Measurements from ENCODE around the gene PTPRT. TPM values are rescaled to one million over a fixed set of nuclear protein-coding genes. Genes with fewer than 3 reads are reported as not detected.

Gene PTPRT
- polyA plus RNA-seq, 4 donors, result 0.07 to 0.58 (median 0.27) TPM; not detected in 1

DNA sequence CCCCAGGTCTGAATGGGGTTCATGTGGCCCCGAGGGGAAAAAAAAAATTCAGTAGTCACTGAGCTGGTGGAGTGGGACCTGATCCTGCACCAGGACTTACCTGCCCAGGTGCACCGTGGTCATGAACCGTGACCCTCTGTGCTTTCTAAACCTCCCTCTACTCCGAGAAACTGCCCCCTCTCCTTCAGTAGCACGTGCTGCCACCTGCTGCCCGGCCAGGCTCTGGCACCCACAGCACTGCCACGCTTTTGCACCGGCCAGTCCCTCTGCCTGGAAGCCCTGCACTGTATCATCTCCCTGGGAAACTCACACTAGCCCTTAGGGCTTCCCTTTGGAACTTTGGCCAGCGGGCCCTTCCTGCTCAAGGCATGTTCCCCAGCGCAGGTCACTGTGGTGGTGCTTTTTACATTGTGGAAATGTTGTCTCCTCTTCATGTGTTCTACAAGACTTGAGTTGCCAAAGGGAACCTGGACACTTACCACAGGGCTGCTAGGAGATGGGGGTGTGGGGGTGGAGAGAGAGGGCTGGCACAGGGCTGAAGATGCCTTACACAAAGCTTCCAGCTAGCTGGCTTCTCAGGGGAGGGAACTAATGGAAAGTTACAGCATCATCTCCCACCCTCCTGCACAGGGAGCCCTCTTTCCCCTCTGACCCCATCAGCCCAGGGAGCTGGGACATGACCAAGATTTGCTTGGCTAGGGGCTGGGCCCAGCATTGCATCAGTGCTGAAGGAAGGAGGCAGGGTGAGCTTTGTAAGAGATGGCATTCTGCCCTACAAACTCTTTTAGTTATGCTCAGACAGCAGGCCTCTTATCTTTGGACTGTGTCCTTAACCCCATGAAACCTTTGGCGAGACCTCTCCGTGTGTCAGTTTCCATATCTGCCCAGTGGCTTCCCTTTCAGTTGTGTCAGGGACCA is 2.5 kb upstream of the PTPRT start:
- FAIRE-seq, result no peak
- H3K27me3 ChIP-seq (ENCODE audit: control insufficient read depth in 3 of 3, insufficient read depth in 3 of 3, low read length in 3 of 3), result peaks cover 18 to 24% (median 18%) of the 10 kb centered on the region in 3 donors
- 12 to 25% (median 20%) methylated on average over 12 of the region's 12 CpGs for WGBS, 3 donors
- DNase-seq, result peak; percentile 5 to 18
- no peaks in the 10 kb centered on the region for H3K36me3 ChIP-seq (ENCODE audit: control insufficient read depth in 3 of 3, insufficient read depth in 2 of 3, low read depth in 1 of 3, low read length in 3 of 3)
- no peaks in the 10 kb centered on the region for H3K9me3 ChIP-seq (ENCODE audit: control insufficient read depth in 2 of 2, insufficient read depth in 1 of 2, low read depth in 1 of 2, low read length in 1 of 2)
- no peak overlapping the region for H3K27ac ChIP-seq (ENCODE audit: low read depth in 1 of 3, low read length in 2 of 3)
- H3K4me1 ChIP-seq (ENCODE audit: control insufficient read depth in 3 of 3, insufficient read depth in 2 of 3, low read depth in 1 of 3, low read length in 2 of 3), result no peaks in the 10 kb centered on the region
- no peak overlapping the region for H3K4me3 ChIP-seq (ENCODE audit: low read depth in 1 of 3, low read length in 3 of 3)

DNA sequence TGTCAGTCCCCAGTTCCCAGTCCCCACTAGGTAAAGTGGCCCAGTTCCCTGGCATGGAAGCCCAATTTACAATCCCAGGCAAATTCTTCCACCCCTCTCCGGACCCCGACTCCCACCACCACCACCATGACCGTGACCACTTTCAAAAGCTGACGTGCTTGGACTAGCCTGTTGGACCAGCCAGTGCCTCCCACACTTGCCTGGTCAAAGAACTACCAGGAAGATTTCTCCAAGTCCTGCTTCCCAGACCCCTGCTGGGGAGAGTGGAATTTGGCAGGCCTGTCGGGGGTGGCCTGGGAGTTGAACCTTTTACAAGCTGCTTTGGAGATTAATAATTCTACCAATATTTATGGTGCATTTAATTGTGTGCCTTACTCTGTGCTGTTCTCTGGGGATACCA is 1.4 kb upstream of the PTPRT start:
- Histone ChIP-seq H3K9me3 (ENCODE audit: control insufficient read depth in 2 of 2, insufficient read depth in 1 of 2, low read depth in 1 of 2, low read length in 1 of 2) (no peaks in the 10 kb centered on the region), H3K27me3 (ENCODE audit: control insufficient read depth in 3 of 3, insufficient read depth in 3 of 3, low read length in 3 of 3) (peaks cover 18 to 24% (median 18%) of the 10 kb centered on the region in 3 donors), H3K4me1 (ENCODE audit: control insufficient read depth in 3 of 3, insufficient read depth in 2 of 3, low read depth in 1 of 3, low read length in 2 of 3) (no peaks in the 10 kb centered on the region), H3K36me3 (ENCODE audit: control insufficient read depth in 3 of 3, insufficient read depth in 2 of 3, low read depth in 1 of 3, low read length in 3 of 3) (no peaks in the 10 kb centered on the region), H3K4me3 (ENCODE audit: low read depth in 1 of 3, low read length in 3 of 3) (no peak overlapping the region), H3K27ac (ENCODE audit: low read depth in 1 of 3, low read length in 2 of 3) (no peak overlapping the region)
- FAIRE-seq, result no peak
- DNase-seq, result no peak
- WGBS, 3 donors, result 67 to 70% (median 69%) methylated on average over 5 of the region's 5 CpGs

DNA sequence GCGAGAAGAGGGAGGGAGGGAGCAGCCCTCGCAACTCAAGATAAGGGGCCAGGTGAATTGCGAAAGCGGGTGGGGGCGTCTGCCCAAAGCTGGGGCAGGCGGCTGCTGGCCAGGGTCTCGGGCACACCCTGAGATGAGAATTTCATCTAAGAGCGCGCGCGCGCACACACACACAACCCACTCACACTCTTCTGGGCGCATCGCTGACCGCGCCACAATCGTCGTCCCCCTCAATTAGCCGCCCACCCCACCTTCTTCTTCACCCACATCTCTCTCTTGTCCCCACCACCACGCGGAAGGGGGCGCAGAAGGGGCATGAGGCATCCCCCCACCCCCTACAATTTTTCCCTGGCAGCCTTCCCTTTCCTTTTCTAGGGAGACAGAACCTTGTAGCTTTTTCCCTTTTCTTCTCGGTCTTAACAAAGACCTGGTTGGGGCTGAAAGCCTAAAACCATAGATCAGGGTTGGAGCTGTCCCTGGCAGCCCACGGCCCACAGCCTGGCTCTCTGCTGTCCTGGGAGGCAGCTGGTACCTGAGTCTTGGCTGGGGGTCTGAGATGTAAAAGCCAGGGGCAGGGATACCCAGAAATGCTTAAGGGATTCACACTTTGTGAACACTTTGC is 737 bp upstream of the PTPRT start:
- H3K27ac ChIP-seq (ENCODE audit: low read depth in 1 of 3, low read length in 2 of 3), result no peak overlapping the region
- FAIRE-seq, result no peak

DNA sequence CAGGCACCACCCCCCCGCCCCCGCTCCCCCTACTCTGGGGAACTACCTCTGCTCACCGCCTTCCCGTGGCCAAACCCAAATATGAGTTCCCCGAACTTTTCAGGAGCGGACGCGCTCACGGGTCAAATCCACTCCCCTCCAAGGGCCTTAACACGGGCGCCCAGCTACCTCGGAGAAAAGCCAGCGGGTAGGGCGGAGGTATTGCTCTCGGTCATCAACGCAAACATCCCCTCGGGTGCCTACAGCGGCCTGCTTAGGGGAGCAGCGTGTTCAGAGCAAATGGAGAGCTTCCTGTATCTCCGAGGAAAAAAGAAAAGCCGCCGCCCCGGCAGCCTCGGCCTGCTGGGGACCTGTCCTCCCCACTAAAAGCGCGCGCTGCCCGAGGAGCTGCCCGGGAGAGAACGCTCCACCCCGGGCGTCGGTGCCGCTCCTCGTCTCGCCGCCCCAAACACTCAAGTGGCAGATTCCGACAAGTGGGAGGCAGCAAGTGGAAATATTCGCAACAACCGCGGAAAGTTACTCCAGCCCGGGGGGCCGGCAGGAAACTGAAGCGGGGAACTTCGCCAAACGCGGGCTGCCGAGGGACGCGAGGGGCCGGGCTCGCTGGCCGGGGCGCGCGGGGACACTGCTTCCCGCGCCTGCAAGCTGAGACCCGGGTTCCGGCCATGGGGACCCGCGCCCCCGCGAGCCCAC is 699 bp downstream of the PTPRT start:
- FAIRE-seq, result no peak
- peaks cover 18 to 24% (median 18%) of the 10 kb centered on the region in 3 donors for H3K27me3 ChIP-seq (ENCODE audit: control insufficient read depth in 3 of 3, insufficient read depth in 3 of 3, low read length in 3 of 3)
- no peak overlapping the region for H3K4me3 ChIP-seq (ENCODE audit: low read depth in 1 of 3, low read length in 3 of 3)
- no peaks in the 10 kb centered on the region for H3K36me3 ChIP-seq (ENCODE audit: control insufficient read depth in 3 of 3, insufficient read depth in 2 of 3, low read depth in 1 of 3, low read length in 3 of 3)
- H3K9me3 ChIP-seq (ENCODE audit: control insufficient read depth in 2 of 2, insufficient read depth in 1 of 2, low read depth in 1 of 2, low read length in 1 of 2), result no peaks in the 10 kb centered on the region
- WGBS, 3 donors, result 2 to 7% (median 5%) methylated on average over 60 to 64 of the region's 64 CpGs
- DNase-seq, result peak in 1 of 2 donors; percentile 6
- H3K4me1 ChIP-seq (ENCODE audit: control insufficient read depth in 3 of 3, insufficient read depth in 2 of 3, low read depth in 1 of 3, low read length in 2 of 3), result no peaks in the 10 kb centered on the region
- no peak overlapping the region for H3K27ac ChIP-seq (ENCODE audit: low read depth in 1 of 3, low read length in 2 of 3)

More for the DNA sequence above, 737 bp upstream of the PTPRT start:
- WGBS, 3 donors, result 10 to 17% (median 15%) methylated on average over 20 to 24 of the region's 24 CpGs
- Histone ChIP-seq H3K27me3 (ENCODE audit: control insufficient read depth in 3 of 3, insufficient read depth in 3 of 3, low read length in 3 of 3) (peaks cover 18 to 24% (median 18%) of the 10 kb centered on the region in 3 donors), H3K36me3 (ENCODE audit: control insufficient read depth in 3 of 3, insufficient read depth in 2 of 3, low read depth in 1 of 3, low read length in 3 of 3) (no peaks in the 10 kb centered on the region), H3K4me1 (ENCODE audit: control insufficient read depth in 3 of 3, insufficient read depth in 2 of 3, low read depth in 1 of 3, low read length in 2 of 3) (no peaks in the 10 kb centered on the region), H3K9me3 (ENCODE audit: control insufficient read depth in 2 of 2, insufficient read depth in 1 of 2, low read depth in 1 of 2, low read length in 1 of 2) (no peaks in the 10 kb centered on the region), H3K4me3 (ENCODE audit: low read depth in 1 of 3, low read length in 3 of 3) (no peak overlapping the region)
- DNase-seq, result no peak

DNA sequence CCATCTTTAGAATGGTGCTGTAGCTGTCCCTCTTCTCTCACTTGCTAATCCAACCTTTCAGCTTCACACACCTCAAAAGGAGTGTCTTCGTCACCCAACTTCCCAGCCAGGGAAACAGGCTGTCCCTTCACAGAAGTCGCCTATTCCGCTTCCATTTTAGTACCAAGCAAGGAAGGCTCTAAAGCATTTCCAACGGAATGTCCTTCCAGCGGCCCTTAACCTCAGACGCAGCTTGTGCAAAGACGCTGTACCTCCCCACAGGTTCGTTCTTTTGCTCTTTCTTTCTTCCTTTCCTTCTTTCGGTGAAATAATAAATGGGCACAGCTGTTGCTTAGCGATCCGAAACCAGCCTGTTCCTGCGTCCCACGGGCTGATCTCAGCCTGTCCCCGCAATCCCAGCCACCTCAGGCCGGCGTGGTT is 1.5 kb downstream of the PTPRT start:
- WGBS, 3 donors, result 4 to 10% (median 8%) methylated on average over 16 of the region's 16 CpGs
- Histone ChIP-seq H3K4me3 (ENCODE audit: low read depth in 1 of 3, low read length in 3 of 3) (no peak overlapping the region), H3K27ac (ENCODE audit: low read depth in 1 of 3, low read length in 2 of 3) (no peak overlapping the region)

DNA sequence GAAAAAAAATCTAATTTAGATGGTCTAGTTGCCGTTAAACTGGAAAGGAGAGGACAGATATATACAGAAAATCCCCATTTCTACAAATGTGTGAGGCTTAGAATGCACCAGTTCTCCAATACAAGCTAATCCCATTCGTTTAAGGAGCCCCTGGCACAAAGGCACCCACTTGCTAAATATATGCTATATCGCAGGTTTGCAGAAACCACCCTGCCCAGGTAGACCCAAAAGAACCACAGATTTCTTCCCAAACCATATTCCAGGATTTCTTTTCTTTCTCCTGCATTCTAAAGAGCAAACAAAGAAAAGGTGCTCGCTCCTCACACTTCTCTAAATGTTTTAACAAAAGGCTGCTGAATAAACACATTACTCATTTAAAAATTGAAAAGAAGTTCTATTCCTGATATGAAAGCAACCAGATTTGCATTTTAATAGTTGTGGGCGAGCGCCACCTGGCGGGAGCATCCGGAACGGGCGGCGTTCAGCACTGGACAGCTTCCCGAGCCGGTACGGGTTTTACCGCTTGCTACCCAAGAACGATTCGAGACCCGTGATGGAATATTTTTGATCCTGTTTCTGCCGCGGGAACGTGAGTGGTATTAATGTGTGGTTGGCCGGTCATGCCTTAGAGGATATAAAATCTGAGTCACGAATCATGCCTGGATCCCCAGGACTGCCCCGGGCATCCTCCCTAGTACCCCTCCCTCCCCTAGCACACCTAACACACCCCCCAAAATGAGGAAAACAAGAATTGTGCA is 2.1 kb downstream of the PTPRT start:
- no peaks in the 10 kb centered on the region for H3K36me3 ChIP-seq (ENCODE audit: control insufficient read depth in 3 of 3, insufficient read depth in 2 of 3, low read depth in 1 of 3, low read length in 3 of 3)
- DNase-seq, result peak; percentile 35 to 67
- H3K4me1 ChIP-seq (ENCODE audit: control insufficient read depth in 3 of 3, insufficient read depth in 2 of 3, low read depth in 1 of 3, low read length in 2 of 3), result no peaks in the 10 kb centered on the region
- H3K9me3 ChIP-seq (ENCODE audit: control insufficient read depth in 2 of 2, insufficient read depth in 1 of 2, low read depth in 1 of 2, low read length in 1 of 2), result no peaks in the 10 kb centered on the region
- H3K4me3 ChIP-seq (ENCODE audit: low read depth in 1 of 3, low read length in 3 of 3), result no peak overlapping the region
- WGBS, 3 donors, result 6 to 7% (median 7%) methylated on average over 24 of the region's 24 CpGs
- FAIRE-seq, result no peak
- H3K27me3 ChIP-seq (ENCODE audit: control insufficient read depth in 3 of 3, insufficient read depth in 3 of 3, low read length in 3 of 3), result peaks cover 17 to 24% (median 18%) of the 10 kb centered on the region in 3 donors
- no peak overlapping the region for H3K27ac ChIP-seq (ENCODE audit: low read depth in 1 of 3, low read length in 2 of 3)

More for the DNA sequence above, 1.5 kb downstream of the PTPRT start:
- Histone ChIP-seq H3K27me3 (ENCODE audit: control insufficient read depth in 3 of 3, insufficient read depth in 3 of 3, low read length in 3 of 3) (peaks cover 18 to 24% (median 18%) of the 10 kb centered on the region in 3 donors), H3K4me1 (ENCODE audit: control insufficient read depth in 3 of 3, insufficient read depth in 2 of 3, low read depth in 1 of 3, low read length in 2 of 3) (no peaks in the 10 kb centered on the region), H3K36me3 (ENCODE audit: control insufficient read depth in 3 of 3, insufficient read depth in 2 of 3, low read depth in 1 of 3, low read length in 3 of 3) (no peaks in the 10 kb centered on the region), H3K9me3 (ENCODE audit: control insufficient read depth in 2 of 2, insufficient read depth in 1 of 2, low read depth in 1 of 2, low read length in 1 of 2) (no peaks in the 10 kb centered on the region)
- DNase-seq, result no peak
- no peak for FAIRE-seq

DNA sequence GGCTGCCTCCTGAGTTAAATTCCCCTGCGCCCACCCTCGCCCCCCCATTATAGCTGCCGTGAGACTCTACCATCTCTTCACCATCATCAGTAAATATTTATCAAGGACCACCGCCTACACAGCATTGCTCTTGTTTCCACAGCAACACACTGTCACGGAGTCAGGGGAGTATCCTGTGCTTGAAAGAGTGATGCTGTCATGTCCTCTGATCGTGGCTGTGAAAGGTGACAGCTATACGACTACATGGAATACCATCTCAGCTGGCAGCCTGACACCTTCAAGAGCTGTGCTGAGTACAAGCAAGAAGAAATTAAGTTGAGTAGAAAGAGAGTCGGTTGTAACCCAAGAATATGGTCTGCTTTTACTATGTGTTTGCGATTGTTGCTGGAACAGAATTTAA is 3.4 kb downstream of the PTPRT start:
- Histone ChIP-seq H3K4me1 (ENCODE audit: control insufficient read depth in 3 of 3, insufficient read depth in 2 of 3, low read depth in 1 of 3, low read length in 2 of 3) (no peaks in the 10 kb centered on the region), H3K4me3 (ENCODE audit: low read depth in 1 of 3, low read length in 3 of 3) (no peak overlapping the region), H3K9me3 (ENCODE audit: control insufficient read depth in 2 of 2, insufficient read depth in 1 of 2, low read depth in 1 of 2, low read length in 1 of 2) (no peaks in the 10 kb centered on the region), H3K27ac (ENCODE audit: low read depth in 1 of 3, low read length in 2 of 3) (no peak overlapping the region), H3K27me3 (ENCODE audit: control insufficient read depth in 3 of 3, insufficient read depth in 3 of 3, low read length in 3 of 3) (peaks cover 16 to 24% (median 18%) of the 10 kb centered on the region in 3 donors), H3K36me3 (ENCODE audit: control insufficient read depth in 3 of 3, insufficient read depth in 2 of 3, low read depth in 1 of 3, low read length in 3 of 3) (no peaks in the 10 kb centered on the region)
- no peak for FAIRE-seq
- no peak for DNase-seq
- WGBS, 3 donors, result 53 to 64% (median 56%) methylated on average over 9 of the region's 9 CpGs

DNA sequence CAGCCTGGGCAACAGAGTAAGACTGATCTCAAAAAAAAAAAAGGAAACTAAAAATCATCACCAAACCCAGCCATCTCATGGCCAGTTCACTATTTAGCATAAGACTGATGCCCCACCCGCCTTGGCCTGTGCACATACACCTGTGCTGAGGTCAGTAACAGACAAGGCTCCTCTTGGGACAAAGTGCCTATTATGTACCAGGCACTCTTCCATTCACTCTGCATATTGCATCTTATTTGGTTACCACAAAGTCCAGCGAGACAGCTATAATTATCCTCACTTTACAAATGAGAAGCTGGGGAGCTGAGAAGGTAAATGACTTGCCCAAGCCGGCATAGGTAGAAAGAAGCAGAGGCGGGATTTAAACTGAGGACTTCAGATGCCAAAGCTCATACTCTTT is 3.8 kb downstream of the PTPRT start:
- 69 to 81% (median 72%) methylated on average over 4 of the region's 4 CpGs for WGBS, 3 donors
- Histone ChIP-seq H3K4me3 (ENCODE audit: low read depth in 1 of 3, low read length in 3 of 3) (no peak overlapping the region), H3K27me3 (ENCODE audit: control insufficient read depth in 3 of 3, insufficient read depth in 3 of 3, low read length in 3 of 3) (peaks cover 13 to 23% (median 15%) of the 10 kb centered on the region in 3 donors), H3K27ac (ENCODE audit: low read depth in 1 of 3, low read length in 2 of 3) (no peak overlapping the region), H3K36me3 (ENCODE audit: control insufficient read depth in 3 of 3, insufficient read depth in 2 of 3, low read depth in 1 of 3, low read length in 3 of 3) (no peaks in the 10 kb centered on the region), H3K9me3 (ENCODE audit: control insufficient read depth in 2 of 2, insufficient read depth in 1 of 2, low read depth in 1 of 2, low read length in 1 of 2) (no peaks in the 10 kb centered on the region), H3K4me1 (ENCODE audit: control insufficient read depth in 3 of 3, insufficient read depth in 2 of 3, low read depth in 1 of 3, low read length in 2 of 3) (no peaks in the 10 kb centered on the region)
- DNase-seq (no peak), FAIRE-seq (no peak)
